GM19455 (cell line): ENCODE measurements around the gene ANKK1.

ENCODE experiments used
- ATAC-seq: cut with Tn5 transposase; IDR thresholded peaks from one replicate; pipeline ENCODE4 v1.9.1; 2021; ENCODE audit not compliant: unreplicated experiment

The ANKK1 gene

GRCh38 chr11:113376156-113376555 is 11.4 kb upstream of the ANKK1 start:
- no peak for ATAC-seq

GRCh38 chr11:113377681-113378412 is 9.7 kb upstream of the ANKK1 start:
- no peak for ATAC-seq

DNA sequence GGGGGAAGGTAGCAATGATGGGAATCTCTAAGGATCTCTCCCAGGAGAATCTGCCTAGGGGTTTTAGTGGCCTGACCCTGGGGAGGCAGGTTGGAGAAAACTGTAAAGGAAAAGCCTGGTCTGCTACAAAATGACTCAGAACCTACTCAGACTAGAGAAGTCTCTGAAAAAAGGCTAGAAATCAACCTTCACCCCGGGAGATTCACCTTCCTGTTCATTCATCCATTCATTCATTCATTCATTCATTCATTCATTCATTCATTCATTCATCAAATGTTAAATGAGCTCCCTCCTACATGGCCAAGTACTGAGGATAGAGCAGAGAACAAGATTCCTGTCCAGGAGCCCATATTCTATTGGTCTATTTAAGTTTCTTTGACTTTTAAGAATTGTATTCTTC is 8.9 kb upstream of the ANKK1 start:
- ATAC-seq: no peak

- ATAC-seq: no peak
These were observed 5.5 kb upstream of the ANKK1 start for GRCh38 chr11:113382121-113382520.

- ATAC-seq: no peak
These were observed 3.0 kb upstream of the ANKK1 start for GRCh38 chr11:113384551-113384950.

- ATAC-seq: no peak
These were observed 1.8 kb upstream of the ANKK1 start for GRCh38 chr11:113385749-113386148.

GRCh38 chr11:113386866-113387265 is 713 bp upstream of the ANKK1 start:
- no peak for ATAC-seq

GRCh38 chr11:113389272-113389671 is 1.7 kb downstream of the ANKK1 start:
- no peak for ATAC-seq

DNA sequence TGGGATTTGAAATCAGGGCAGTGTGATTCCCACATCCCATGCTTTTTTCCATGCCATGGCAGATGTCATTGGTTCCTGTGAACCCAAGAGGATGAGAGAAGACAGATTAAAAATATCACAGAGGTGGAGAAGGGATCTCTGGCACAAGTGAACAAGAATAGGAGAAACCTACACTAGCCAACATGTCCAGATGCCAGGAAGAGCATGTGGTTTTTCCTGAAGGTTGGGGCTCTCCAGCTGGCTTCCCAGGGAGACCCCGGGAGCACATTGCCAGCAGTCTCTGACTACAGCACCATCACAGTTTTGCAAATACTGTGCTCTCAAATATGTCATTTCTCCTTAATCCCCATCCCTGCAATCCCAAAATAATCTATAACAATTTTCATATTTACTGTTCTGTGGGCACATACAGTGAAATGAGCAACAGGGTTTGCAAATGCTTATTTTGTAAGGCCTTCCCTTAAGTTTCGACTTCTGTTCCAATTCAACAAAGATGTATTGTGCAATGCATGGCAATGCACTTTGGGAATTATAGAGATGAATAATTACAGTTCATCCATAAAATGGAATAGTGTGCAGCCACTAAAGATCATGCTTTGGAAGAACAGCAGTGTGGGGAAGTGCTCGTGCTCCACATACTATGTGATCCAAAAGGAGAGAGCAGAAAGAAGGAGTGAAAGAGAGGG is 4.8 kb downstream of the ANKK1 start:
- ATAC-seq: no peak

GRCh38 chr11:113393501-113393985 is 6.0 kb downstream of the ANKK1 start:
- no peak for ATAC-seq

GRCh38 chr11:113394919-113395318 is 7.3 kb downstream of the ANKK1 start:
- no peak for ATAC-seq

DNA sequence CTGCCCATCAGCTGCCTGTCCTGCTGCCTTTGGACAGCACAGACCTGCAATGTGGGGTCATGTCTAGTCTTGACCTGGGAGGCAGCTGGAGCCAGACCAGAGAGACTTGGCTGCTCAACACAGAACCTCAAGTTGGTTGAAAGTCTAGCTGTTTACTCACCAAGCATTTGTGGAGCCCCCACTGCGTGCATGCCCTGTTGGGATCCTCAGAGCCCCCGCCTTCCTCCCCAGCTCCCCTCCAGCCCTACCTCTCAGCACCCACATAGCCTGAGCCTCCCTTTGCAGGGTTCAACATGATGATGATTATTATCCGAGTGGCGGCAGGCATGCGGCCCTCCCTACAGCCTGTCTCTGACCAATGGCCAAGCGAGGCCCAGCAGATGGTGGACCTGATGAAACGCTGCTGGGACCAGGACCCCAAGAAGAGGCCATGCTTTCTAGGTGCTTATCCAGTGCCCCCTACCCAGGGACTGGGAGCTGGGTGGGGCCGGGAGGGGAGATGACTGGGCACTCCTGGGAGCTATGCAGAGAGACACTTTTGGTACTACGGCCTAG is 8.3 kb downstream of the ANKK1 start:
- ATAC-seq: no peak

DNA sequence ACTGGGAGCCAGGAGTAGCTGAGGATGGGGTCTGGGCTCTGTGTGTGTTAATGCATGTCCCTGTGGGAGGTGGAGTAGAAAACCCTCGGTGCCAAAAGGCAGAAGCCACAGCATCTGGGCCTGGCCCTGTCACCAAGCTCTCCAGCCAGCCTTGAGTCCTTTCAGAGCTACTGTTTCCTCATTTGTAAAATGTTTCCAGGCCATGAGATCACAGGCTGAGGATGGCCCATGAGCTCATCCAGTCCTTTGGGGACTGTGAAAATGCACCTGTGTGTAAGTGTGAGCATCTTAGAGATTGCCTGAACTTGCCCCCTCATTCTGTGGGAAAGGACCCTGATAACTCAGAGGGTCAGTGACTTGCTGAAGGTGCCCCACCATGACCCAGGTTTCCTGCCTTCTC is 9.1 kb downstream of the ANKK1 start:
- ATAC-seq: no peak

DNA sequence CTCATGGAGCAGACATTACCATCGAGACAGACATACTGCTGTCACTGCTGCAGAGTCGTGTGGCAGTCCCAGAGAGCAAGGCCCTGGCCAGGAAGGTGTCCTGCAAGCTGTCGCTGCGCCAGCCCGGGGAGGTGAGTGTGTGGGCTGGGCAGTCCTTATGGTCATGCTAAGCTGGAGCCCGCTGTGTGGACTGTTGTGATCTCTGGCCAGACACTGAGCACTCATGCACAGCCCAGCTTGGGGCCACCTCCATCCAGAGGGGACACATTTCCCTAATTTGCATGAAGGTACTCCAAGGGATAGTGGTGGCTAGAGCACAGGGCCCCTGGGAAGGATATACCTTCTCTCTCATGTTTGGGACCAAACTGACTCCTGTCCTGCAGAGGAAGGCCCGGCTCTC is 9.6 kb downstream of the ANKK1 start:
- ATAC-seq: no peak

DNA sequence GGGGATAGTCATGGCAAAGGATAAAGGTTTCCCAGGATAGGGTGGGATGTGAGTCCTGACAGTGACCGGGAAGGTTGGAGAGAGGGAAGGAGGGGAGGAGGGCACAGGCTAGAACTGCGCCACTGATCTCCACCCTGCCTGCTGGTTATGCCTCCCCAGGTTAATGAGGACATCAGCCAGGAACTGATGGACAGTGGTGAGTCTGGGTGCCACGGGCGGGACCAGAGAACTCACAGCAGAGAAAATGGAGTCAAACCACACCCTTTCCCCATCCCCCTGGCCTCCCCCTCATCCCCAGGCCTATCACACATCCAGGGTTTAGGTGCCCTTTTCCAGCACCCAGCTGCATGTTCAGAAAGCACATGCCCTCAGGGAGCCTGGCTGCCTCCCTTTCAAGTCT is 10.2 kb downstream of the ANKK1 start:
- ATAC-seq: no peak

- ATAC-seq: no peak
These were observed 11.3 kb downstream of the ANKK1 start for GRCh38 chr11:113398669-113399430.

GRCh38 chr11:113400631-113401230 is 13.2 kb downstream of the ANKK1 start:
- ATAC-seq: no peak

DNA sequence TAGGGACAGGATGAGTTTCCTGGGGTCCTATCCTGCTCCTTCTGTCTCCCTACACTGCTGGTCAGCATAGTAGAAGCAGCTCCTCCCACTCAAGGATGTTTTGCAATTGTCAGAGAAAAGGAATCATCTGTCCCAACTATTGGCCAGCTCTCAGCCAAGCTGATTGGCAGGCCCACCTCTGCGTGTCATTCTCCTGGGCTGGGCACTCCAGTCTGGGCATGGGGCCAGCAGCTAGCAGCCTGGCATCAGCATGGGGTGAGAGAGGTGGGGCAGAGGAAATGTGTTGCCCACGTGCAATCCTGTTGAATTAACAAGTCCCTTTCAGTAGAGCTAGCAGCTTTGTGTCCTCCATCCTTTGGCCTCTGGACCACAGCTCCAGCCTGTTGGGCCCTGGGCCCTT is 14.1 kb downstream of the ANKK1 start:
- no peak for ATAC-seq

DNA sequence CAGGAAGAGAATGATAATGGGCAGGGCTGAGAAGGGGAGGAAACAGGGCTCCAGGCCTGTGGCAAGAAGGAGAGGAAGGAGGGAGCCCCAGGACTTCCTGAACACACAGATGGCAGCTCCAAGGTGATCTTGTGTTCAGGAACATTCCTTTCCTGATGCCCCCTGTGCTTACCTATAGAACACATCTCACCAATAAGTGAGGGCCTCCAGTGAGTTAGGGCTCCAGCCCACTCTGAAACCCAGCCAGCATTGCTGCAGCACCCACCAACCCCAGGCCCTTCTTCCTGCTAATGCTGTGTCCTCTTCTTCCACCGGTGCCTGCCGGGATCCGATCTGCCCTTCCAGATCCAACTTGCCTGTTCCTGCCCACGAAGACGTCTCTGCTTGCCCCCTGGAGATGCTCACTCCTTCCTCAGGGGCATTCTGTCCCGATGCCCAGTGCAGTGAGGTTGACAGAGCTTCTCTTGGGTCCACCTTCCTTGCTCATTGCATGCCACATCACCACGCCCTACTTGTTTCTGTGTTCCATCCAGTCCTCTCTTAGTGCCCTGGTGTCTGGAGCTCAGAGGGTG is 17.4 kb downstream of the ANKK1 start:
- no peak for ATAC-seq

GRCh38 chr11:113405724-113406478 is 18.3 kb downstream of the ANKK1 start:
- no peak for ATAC-seq
